Activated CD8-positive, alpha-beta memory T cell treated with anti-CD3 and anti-CD28 coated beads, Interleukin-2, amount 50 U/mL, for 24 hours (primary cell): ENCODE measurements around the gene DIP2C.
"Not testable (repeated sequence)": the region's sequence is repeated elsewhere in the genome, so short reads cannot be mapped to it uniquely, and the experiment has no call there.

ENCODE experiments used
- DNase-seq: peaks from one replicate; pipeline ENCODE4 v3.0.0-alpha.2; 2020; ENCODE audit errors: extremely low read depth

The DIP2C gene

DNA sequence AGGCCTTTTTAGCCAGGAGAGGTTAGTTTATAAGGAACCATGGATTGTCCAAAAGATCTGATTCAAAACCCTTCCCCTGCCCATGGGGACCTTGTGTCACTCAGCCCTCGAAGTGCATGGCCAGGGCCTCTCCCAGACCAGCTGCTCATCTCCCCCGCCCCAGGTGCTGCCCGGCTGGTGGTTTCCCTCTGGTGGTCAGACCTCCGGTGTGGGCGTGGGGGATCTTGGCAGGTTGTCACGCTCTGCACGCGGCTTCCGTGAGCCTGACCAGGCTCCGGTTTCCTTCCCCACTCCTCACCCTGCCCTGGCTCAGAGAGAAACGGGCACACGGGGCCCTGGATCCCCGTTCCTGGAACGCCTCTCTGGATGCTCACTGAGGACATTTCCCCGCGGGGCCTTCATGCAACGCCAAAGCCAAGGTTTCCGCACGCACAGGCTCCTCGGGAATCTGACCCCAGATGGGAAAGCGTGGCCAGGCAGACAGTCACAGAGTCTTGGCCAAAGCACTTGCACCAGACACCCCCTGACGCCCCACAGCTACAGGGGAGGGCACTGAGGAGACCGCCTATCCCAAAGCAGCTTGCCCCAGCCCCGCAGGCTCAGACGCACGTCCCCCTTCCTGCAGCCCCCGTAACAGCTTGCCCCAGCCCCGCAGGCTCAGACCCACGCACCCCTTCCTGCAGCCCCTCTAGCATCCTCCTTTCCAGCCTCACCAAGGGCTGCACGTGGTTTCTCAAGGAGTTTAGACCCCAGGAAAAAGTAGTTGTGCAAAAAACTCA, 7.8 kb upstream of the DIP2C start:
- no peak for DNase-seq

- no peak for DNase-seq
Observed at GRCh38 chr10:695396-695795, 5.9 kb upstream of the DIP2C start.

DNA sequence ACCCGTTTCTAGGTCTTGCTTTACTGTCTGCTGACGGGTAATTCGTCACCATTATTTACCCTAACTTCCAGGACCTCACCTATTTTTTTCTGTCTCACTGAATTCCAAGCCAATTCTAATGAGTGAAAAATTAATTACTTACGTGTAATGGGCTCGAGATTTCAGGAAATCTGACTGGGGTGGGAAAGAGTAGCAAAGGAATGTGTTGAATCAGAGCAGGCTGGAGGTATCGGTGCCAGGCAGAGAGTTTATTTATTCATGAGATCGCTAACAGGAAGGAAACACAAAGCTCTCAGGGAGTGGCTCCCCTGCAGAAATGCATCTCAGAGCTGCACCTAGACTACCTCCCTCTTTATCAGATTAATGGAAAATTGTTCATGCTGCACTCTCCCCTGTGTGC, 4.0 kb upstream of the DIP2C start:
- no peak for DNase-seq

DNA sequence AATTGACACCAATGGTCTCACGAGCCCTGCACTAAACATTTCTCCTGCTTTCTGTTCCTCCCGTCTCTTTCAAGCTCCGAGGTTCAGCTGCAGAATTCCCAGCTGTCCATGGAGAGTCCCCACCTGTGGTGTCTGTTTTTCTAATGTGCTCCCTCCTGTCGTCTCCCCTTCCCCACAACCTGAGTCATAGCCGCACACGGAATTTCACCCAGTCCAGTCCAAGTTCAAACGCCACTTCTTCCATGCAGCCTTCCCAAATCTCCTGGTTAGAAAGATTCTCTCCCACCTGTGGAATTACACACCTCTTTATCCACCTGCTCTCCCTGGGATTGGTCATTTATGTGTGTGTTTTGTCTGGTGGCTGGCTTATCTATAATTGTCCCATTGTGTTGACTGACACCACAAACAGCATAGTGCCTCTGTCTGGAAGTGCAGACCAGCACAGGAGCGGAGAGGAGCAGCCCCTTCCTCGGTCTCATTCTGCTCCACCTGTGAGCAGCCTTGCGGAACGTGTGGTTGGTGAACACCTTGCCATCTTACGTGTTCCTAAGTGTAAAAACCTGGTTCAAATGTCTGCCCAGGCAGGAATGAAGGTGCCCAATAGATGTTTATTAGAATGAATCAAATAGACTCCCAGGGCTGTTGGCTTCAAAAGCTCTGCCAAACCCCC, 3.3 kb upstream of the DIP2C start:
- DNase-seq = no peak

- no peak for DNase-seq
Observed at GRCh38 chr10:691216-691615, 1.7 kb upstream of the DIP2C start.

DNA sequence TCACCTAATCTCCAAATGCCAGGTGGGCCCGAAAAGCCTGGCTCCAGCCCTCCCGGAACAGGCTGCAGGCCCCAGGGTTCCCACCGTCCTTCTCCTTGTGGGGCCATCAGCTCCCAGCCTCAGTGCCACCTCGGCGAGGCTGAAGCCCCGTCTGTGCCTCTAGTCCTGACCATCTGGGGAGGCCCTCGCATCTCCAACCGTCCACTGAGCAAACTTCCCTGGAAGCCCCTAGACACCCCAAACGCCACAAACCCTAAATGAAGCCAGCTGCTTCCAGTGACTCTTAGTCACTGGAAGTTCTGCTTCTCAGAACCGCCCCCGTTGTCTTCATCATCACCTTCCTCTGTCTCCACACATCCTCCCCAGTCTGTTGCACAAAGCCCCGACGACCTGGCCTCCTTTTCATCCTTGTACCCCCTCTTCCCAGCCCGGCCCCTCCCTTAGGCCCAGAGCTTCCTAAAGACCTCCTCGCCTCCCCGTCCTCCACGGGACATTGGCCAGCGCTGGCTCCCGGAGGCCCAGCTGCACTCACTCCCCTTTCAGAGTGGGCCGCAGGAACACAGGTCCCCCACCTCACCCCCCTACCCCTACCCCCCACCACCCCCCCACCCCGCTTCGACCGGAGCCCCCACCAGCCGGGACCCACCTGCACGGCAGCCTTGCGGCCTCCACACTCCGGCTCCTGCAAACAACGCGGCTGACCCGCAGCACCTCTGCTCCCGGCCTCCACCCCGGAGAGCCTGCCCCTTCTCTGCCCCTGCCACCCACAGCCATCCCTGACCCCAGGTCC, 1.1 kb upstream of the DIP2C start:
- no peak for DNase-seq

- no peak for DNase-seq
Observed at GRCh38 chr10:689121-689451, 382 bp downstream of the DIP2C start.

GRCh38 chr10:688312-689120, 952 bp downstream of the DIP2C start:
- no peak for DNase-seq

GRCh38 chr10:687583-688311, 1.7 kb downstream of the DIP2C start:
- DNase-seq = no peak

DNA sequence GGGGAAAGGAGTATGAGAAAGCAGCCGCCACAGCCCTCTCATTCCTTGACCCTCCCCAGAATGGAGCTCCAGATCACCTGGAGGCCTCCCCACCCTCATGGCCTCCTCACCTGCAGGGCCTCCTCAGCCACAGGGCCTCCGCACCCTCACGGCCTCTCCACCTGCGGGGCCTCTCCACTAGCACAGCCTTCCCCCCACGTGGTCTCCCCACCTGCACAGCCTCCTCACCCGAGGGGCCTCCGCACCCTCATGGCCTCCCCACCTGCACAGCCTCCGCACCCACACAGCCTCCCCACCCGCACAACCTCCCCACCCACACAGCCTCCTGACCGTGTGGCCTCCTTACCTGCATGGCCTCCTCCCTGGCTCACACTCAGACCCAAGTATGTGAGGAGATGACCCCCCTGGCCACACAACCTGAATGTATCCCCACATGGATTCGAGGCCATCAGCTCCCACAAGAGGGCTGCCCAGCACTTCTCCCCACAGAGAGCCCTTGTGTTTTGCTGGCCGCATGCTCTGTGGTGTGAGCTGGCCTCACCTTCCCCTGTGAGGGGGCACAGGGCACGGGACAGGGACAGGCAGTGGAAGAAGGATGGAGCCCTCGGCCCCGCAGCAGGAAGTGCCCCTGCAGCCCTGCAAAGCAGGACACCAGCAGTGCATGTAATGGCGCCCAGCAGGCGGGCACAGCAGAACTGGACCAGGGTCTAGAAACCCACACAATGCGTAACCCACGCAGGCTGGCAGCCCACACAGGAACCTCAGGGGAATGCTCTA, 3.1 kb downstream of the DIP2C start:
- DNase-seq = no peak

DNA sequence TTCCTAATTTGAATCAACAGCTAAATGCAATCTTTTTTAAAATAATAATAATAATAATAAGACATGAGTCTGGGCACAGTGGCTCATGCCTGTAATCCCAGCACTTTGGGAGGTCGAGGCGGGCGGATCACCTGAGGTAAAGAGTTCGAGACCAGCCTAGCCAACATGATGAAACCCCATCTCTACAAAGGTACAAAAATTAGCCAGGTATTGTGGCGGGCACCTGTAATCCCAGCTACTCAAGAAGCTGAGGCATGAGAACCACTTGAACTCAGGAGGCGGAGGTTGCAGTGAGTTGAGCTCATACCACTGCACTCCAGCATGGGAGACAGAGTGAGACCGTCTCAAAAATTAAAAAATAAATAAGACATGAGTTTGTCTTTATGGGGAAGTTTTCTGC, 3.9 kb downstream of the DIP2C start:
- no peak for DNase-seq

DNA sequence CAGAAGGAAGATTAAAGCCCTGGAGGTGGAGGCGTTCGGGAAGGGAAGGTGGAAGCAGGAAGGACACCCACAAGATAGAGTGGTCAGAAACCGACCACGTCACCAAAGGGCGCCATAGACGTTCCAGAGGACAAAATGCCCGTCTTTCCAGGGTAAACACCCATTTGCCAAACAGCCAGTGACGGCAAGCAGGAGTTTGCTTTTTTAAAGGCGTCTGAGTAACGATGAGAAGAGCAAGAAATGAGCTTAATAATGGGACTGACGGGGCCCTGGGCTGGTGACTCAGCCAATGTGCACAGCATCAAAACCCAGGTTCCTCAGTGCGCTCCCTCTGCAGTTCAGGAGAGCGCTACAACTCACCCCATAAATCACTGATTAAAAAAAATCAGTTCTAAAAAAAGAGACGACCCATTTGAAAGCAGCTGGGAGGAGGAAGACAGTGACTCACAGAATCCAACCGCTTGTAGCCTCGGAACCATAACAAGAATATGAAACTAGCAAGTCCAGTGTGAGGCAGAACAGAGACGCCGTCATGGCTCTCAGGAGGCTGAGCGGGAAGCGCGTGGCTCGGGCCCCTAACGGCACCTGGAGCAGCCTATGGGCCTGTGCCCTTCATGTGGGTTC, 5.9 kb downstream of the DIP2C start:
- DNase-seq = no peak

- no peak for DNase-seq
Observed at GRCh38 chr10:682931-683447, 6.5 kb downstream of the DIP2C start.

DNA sequence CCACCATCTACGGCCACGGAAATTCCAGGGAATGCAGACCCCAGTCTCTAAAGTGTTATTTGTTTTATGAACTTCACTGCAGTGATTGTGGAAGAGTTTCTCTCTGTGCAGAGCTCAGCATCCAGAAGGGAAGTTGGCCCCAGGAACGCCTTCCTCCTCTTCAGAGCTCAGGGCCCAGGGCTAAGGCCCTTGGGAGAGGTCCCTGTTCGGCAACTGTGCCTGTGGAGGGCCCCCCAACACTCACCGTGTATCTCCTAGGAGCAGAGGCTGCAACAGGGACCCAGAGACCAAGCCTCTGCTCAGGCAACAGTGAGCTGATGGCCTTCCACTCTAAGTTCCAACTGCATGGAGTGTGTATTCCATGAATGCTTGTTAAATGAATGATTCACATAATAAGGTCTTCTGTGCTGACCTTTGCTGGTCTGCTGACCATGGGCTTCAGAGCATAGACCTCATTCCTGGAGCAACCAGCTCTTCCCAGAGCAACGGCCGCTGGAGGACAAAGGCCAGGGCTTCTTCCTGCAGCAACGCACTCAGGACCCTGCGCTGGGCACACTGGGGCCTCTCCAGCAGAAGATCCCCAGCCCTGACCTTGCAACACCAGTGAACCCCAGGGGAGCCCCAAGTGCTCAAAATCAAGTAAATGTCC, 7.7 kb downstream of the DIP2C start:
- no peak for DNase-seq

DNA sequence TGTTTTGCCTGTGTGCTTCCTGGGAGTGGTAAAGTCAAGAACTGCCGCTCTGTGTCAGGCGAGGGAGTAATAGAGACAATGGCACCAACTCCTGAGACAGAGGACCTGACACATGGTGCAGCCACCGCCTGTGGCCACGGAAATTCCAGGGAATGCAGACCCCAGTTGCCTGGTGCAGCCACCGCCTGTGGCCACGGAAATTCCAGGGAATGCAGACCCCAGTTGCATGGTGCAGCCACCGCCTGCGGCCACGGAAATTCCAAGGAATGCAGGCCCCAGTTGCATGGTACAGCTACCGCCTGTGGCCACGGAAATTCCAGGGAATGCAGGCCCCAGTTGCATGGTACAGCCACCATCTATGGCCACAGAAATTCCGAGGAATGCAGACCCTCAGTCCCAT, 8.7 kb downstream of the DIP2C start:
- no peak for DNase-seq

- DNase-seq = no peak
Observed at GRCh38 chr10:680146-680545, 9.3 kb downstream of the DIP2C start.

DNA sequence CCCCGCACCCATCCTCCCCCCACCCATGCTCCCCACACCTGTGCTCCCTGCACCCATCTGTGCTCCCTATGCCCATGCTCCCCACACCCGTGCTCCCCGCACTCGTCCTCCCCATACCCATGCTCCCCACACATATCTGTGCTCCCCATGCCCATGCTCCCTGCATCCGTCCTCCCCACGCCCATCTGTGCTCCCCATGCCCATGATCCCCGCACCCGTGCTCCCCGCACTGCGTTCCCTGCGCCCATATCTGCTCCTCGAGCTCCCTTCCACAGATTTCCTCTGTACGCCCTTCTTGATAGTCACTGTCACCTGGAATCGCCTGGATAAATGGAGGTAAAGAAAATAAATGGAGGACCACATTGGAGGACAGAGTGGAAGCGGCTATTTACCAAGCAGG, 9.9 kb downstream of the DIP2C start:
- DNase-seq = no peak

DNA sequence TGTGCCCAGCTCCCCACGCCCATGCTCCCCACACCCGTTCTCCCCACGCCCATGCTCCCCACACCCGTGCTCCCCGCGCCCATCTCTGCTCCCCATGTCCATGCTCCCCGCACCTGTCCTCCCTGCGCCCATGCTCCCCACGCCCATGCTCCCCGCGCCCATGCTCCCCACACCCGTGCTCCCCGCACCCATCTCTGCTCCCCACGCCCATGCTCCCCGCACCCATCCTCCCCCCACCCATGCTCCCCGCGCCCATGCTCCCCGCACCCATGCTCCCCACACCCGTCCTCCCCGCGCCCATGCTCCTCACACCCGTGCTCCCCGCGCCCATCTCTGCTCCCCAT, 10.8 kb downstream of the DIP2C start:
- not testable (repeated sequence) for DNase-seq
